H1 (cell line): Measurements from ENCODE around the gene NR5A1. TPM values are rescaled to one million over a fixed set of nuclear protein-coding genes. Genes with fewer than 3 reads are reported as not detected.

ENCODE experiments used
- ATF3 ChIP-seq: IDR thresholded peaks from 2 replicates; pipeline ENCODE4 v1.6.1; 2011; ENCODE audit warnings: low read depth, mild to moderate bottlenecking, low read length; ENCODE audit not compliant: insufficient read depth
- BRCA1 ChIP-seq: IDR thresholded peaks from 2 replicates; pipeline ENCODE4 v1.6.1; 2012; ENCODE audit warnings: low read depth, low read length, improper control_type of control experiment
- CHD7 ChIP-seq: fragments of 300-600 bp; sonication (generic); IDR thresholded peaks from 2 replicates; pipeline ENCODE4 v1.7.1; 2012; ENCODE audit warnings: low read length, moderate library complexity, mild to moderate bottlenecking, inconsistent platforms; ENCODE audit not compliant: insufficient replicate concordance
- CREB1 ChIP-seq: IDR thresholded peaks from 2 replicates; pipeline ENCODE4 v1.6.1; 2012; ENCODE audit warnings: inconsistent platforms
- HDAC6 ChIP-seq: IDR thresholded peaks from one replicate; pipeline ENCODE4 v1.7.1; 2012; ENCODE audit warnings: low read depth, mild to moderate bottlenecking, inconsistent platforms, low read length, moderate library complexity
- JUN ChIP-seq: IDR thresholded peaks from 2 replicates; pipeline ENCODE4 v1.6.1; 2011; ENCODE audit warnings: low read depth, mild to moderate bottlenecking, improper control_type of control experiment, low read length
- KDM4A ChIP-seq: IDR thresholded peaks from one replicate; pipeline ENCODE4 v1.7.1; 2012; ENCODE audit warnings: low read depth, mild to moderate bottlenecking, moderate library complexity, low read length, inconsistent platforms; ENCODE audit not compliant: severe bottlenecking
- PHF8 ChIP-seq: fragments of 200-600 bp; sonication (generic); conservative IDR thresholded peaks from 2 replicates; pipeline ENCODE4 v1.7.1; 2012; ENCODE audit warnings: low read depth, mild to moderate bottlenecking, inconsistent platforms, low read length, moderate library complexity
- RAD21 ChIP-seq, 2 experiments: IDR thresholded peaks in 1 of 2; conservative IDR thresholded peaks in 1 of 2; 2 replicates each; pipeline ENCODE4 v1.6.1; 2011; ENCODE audit warnings: low read depth in 2 of 2, low read length in 2 of 2, improper control_type of control experiment in 1 of 2, inconsistent platforms in 1 of 2, mild to moderate bottlenecking in 1 of 2, moderate library complexity in 1 of 2
- polyA plus RNA-seq, 7 experiments: library from polyadenylated mRNA; depleted of rRNA in 3 of 7; stranded (reverse) in 5 of 7; unstranded in 2 of 7; fragments of >200 nt in 5 of 7; fragments of 200-250 nt in 2 of 7; gene quantifications; 1 replicate in 5 of 7; 2 replicates in 1 of 7; 4 replicates in 1 of 7; pipeline versions ENCODE4 v1.2.1 to v1.2.3, GENCODE V29; 2011 to 2013; ENCODE audit warnings: missing spikeins in 2 of 7, mixed read lengths in 2 of 7
- total RNA-seq: library from RNA; stranded (reverse); fragmentation: NEBNext Ultra II Directional; extraction: Animal tissue kit (Norgen Biotek cat#: 25700); gene quantifications from 2 replicates; pipeline ENCODE4 v1.2.1, GENCODE V29; 2021

Gene NR5A1
- total and polyA plus RNA-seq, 2 of the 8 experiments (the other 6 are each of a cell fraction or from before 2014, with no cell fraction given) = 0.29 to 0.58 TPM

- TF ChIP-seq CHD7 (no peak), HDAC6 (no peak), ATF3 (no peak), PHF8 (no peak), KDM4A (no peak), CREB1 (no peak), JUN (no peak), RAD21 (IDR thresholded peaks at IDR 0.05 in 1 of 2, conservative IDR thresholded peaks at IDR 0.05 in 1 of 2; ENCODE audit: low read depth in 2 of 2, low read length in 2 of 2) (no peak), BRCA1 (no peak)
These were observed 50.7 kb downstream of the NR5A1 start (continued) for GRCh38 chr9:124456341-124457078.
